ENCODE measurements around the gene ZNF835. TPM values are rescaled to one million over a fixed set of nuclear protein-coding genes. Genes with fewer than 3 reads are reported as not detected.
"Not testable (repeated sequence)": the region's sequence is repeated elsewhere in the genome, so short reads cannot be mapped to it uniquely, and the experiment has no call there.

Gene ZNF835
- total and polyA plus RNA-seq, 8 donors, result 0.31 to 0.92 (median 0.48) TPM; not detected in 3

- Histone ChIP-seq H3K27me3 (no peaks in the 10 kb centered on the region), H3K36me3 (peaks cover 0 to 18% (median 0%) of the 10 kb centered on the region in 4 donors), H3K9me3 (peaks cover 0 to 29% (median 10%) of the 10 kb centered on the region in 4 donors), H3K27ac (no peak overlapping the region), H3K4me1 (no peaks in the 10 kb centered on the region), H3K4me3 (no peak overlapping the region)
- DNase-seq, result no peak
- WGBS, 5 donors, result 78 to 86% (median 81%) methylated on average over 8 of the region's 8 CpGs
- TF ChIP-seq POLR2A (IDR thresholded peaks at IDR 0.05) (no peak), EP300 (IDR thresholded peaks at IDR 0.05) (no peak), CTCF (IDR thresholded peaks at IDR 0.05) (no peak), POLR2AphosphoS5 (IDR thresholded peaks at IDR 0.05) (no peak)
- intact Hi-C loops (cut with DNase I; ENCODE audit: low total_unique reads), result no loop called here
Observed at GRCh38 chr19:56687031-56687430, 15.5 kb upstream of the ZNF835 start.

GRCh38 chr19:56683116-56683515 lies 11.6 kb upstream of the ZNF835 start:
- peaks cover 0 to 15% (median 0%) of the 10 kb centered on the region in 4 donors for H3K36me3 ChIP-seq
- no peak for TF ChIP-seq EP300 (IDR thresholded peaks at IDR 0.05)
- no peak for TF ChIP-seq CTCF (IDR thresholded peaks at IDR 0.05)
- TF ChIP-seq POLR2A (IDR thresholded peaks at IDR 0.05), result no peak
- TF ChIP-seq POLR2AphosphoS5 (IDR thresholded peaks at IDR 0.05), result no peak
- H3K4me1 ChIP-seq, result no peaks in the 10 kb centered on the region
- H3K9me3 ChIP-seq, result peaks cover 0 to 39% (median 15%) of the 10 kb centered on the region in 4 donors
- H3K27me3 ChIP-seq, result no peaks in the 10 kb centered on the region
- no peak overlapping the region for H3K4me3 ChIP-seq
- H3K27ac ChIP-seq, result no peak overlapping the region
- 54 to 68% (median 65%) methylated on average over 7 of the region's 7 CpGs for WGBS, 5 donors
- peak in 1 of 2 donors; percentile 17 for DNase-seq
- intact Hi-C loops (cut with DNase I; ENCODE audit: low total_unique reads), result no loop called here

- peaks cover 0 to 51% (median 22%) of the 10 kb centered on the region in 4 donors for H3K9me3 ChIP-seq
- intact Hi-C loops (cut with DNase I; ENCODE audit: low total_unique reads), result no loop called here
Observed at GRCh38 chr19:56681702-56682101, 10.1 kb upstream of the ZNF835 start.

GRCh38 chr19:56678205-56678604 lies 6.6 kb upstream of the ZNF835 start:
- no peak for DNase-seq
- Histone ChIP-seq H3K4me1 (no peaks in the 10 kb centered on the region), H3K9me3 (peaks cover 0 to 46% (median 20%) of the 10 kb centered on the region in 4 donors), H3K27ac (no peak overlapping the region), H3K36me3 (no peaks in the 10 kb centered on the region), H3K4me3 (no peak overlapping the region), H3K27me3 (no peaks in the 10 kb centered on the region)
- 79 to 88% (median 83%) methylated on average over 8 of the region's 8 CpGs for WGBS, 5 donors
- intact Hi-C loops (cut with DNase I; ENCODE audit: low total_unique reads), result no loop called here
- TF ChIP-seq POLR2AphosphoS5 (IDR thresholded peaks at IDR 0.05) (no peak), CTCF (IDR thresholded peaks at IDR 0.05) (no peak), POLR2A (IDR thresholded peaks at IDR 0.05) (no peak), EP300 (IDR thresholded peaks at IDR 0.05) (no peak)

More at GRCh38 chr19:56681702-56682101, 10.1 kb upstream of the ZNF835 start:
- no peak for DNase-seq
- TF ChIP-seq EP300 (IDR thresholded peaks at IDR 0.05), result no peak
- no peak for TF ChIP-seq CTCF (IDR thresholded peaks at IDR 0.05)
- TF ChIP-seq POLR2AphosphoS5 (IDR thresholded peaks at IDR 0.05), result no peak
- no peak for TF ChIP-seq POLR2A (IDR thresholded peaks at IDR 0.05)
- H3K4me1 ChIP-seq, result no peaks in the 10 kb centered on the region
- H3K4me3 ChIP-seq, result no peak overlapping the region
- H3K36me3 ChIP-seq, result peaks cover 0 to 15% (median 0%) of the 10 kb centered on the region in 4 donors
- H3K27ac ChIP-seq, result no peak overlapping the region
- H3K27me3 ChIP-seq, result no peaks in the 10 kb centered on the region
- 57 to 73% (median 62%) methylated on average over 8 of the region's 8 CpGs for WGBS, 5 donors

DNA sequence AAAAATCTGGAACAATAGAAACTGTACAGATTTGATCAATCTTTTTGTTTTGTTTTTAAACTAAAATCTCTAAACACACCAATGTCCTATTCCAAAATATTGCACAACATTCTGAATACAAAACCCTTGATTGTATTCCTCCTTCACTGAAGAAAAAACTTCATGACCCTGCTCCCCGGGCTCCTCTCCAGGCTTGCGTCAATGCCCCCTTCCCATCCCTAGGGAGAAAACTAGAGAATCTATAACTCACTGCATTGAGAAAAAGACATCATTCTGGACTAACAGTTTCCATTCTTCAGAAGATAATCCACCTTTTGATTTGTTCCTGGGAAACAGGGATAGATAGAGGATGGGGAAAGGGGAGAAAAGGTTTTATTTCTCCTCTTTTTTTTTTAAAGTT lies 1.1 kb upstream of the ZNF835 start:
- 79 to 98% (median 87%) methylated on average over 2 of the region's 2 CpGs for whole genome bisulfite sequencing, 5 donors
- intact Hi-C loops (cut with DNase I; ENCODE audit: low total_unique reads); DNase-seq; H3K4me3 ChIP-seq; H3K27ac ChIP-seq; H3K27me3 ChIP-seq: not testable (repeated sequence)
- H3K4me1 ChIP-seq, result peaks cover 0 to 22% (median 16%) of the 10 kb centered on the region in 4 donors
- H3K9me3 ChIP-seq, result peaks cover 0 to 66% (median 22%) of the 10 kb centered on the region in 4 donors
- H3K36me3 ChIP-seq, result peaks cover 0 to 10% (median 0%) of the 10 kb centered on the region in 4 donors
